OCI-LY3 (cell line): ENCODE data around the gene CDK19.

ENCODE experiments used
- H2AFZ ChIP-seq: fragments of 200-600, 300-600 bp; shearing (Covaris generic); 2 replicates; pipeline ENCODE4 v1.6.0; 2014; ENCODE audit warnings: antibody characterized with exemption, low read depth, low read length
- H3K27ac ChIP-seq: fragments of 200-600, 300-600 bp; sonication (generic); 2 replicates; pipeline ENCODE4 v1.5.1; 2014; ENCODE audit warnings: mild to moderate bottlenecking, low read length, moderate library complexity, mixed read lengths
- H3K27me3 ChIP-seq: fragments of 200-600, 300-600 bp; sonication (generic); 2 replicates; pipeline ENCODE4 v1.6.1; 2014; ENCODE audit warnings: low read depth, low read length, mixed read lengths
- H3K36me3 ChIP-seq: fragments of 200-600, 300-600 bp; sonication (generic); replicated peaks from 2 replicates; pipeline ENCODE3; 2014; ENCODE audit warnings: low read depth, low read length, mixed read lengths
- H3K4me1 ChIP-seq: fragments of 300-600, 200-600 bp; sonication (generic); 2 replicates; pipeline ENCODE4 v1.6.1; 2014; ENCODE audit warnings: low read length, mixed read lengths
- H3K4me2 ChIP-seq: fragments of 200-600, 300-600 bp; sonication (generic); 2 replicates; pipeline ENCODE4 v1.6.1; 2014; ENCODE audit warnings: low read length, mixed read lengths
- H3K4me3 ChIP-seq: fragments of 300-600, 200-600 bp; sonication (generic); 2 replicates; pipeline ENCODE4 v1.5.1; 2014; ENCODE audit warnings: antibody characterized with exemption, mild to moderate bottlenecking, low read length, moderate library complexity
- H3K79me2 ChIP-seq: fragments of 300-600, 200-600 bp; shearing (Covaris generic); 2 replicates; pipeline ENCODE4 v1.6.1; 2014; ENCODE audit warnings: mild to moderate bottlenecking, low read length, mixed read lengths
- H3K9ac ChIP-seq: fragments of 300-600, 200-600 bp; shearing (Covaris generic); 2 replicates; pipeline ENCODE4 v1.6.0; 2014; ENCODE audit warnings: mild to moderate bottlenecking, low read length, moderate library complexity
- H3K9me3 ChIP-seq: fragments of 200-600, 300-600 bp; shearing (Covaris generic); 2 replicates; pipeline ENCODE4 v1.6.1; 2014; ENCODE audit warnings: low read length, mixed read lengths; ENCODE audit not compliant: insufficient read depth
- H4K20me1 ChIP-seq: fragments of 200-600, 300-600 bp; sonication (generic); 2 replicates; pipeline ENCODE4 v1.6.1; 2016; ENCODE audit warnings: low read length, mixed read lengths; ENCODE audit not compliant: insufficient read depth
- EZH2phosphoT487 ChIP-seq: fragments of 200-600 bp; shearing (Covaris generic); IDR thresholded peaks from 2 replicates; pipeline ENCODE4 v1.6.1; 2018; ENCODE audit warnings: antibody characterized with exemption, mixed run types, low read depth
- TF ChIP-seq, protein P1 (sequence below): fragments of 200-600, 300-600 bp; sonication (generic); IDR thresholded peaks from 2 replicates; pipeline ENCODE4 v1.5.1; 2014; ENCODE audit warnings: antibody characterized with exemption, low read length, low read depth

The CDK19 gene

DNA sequence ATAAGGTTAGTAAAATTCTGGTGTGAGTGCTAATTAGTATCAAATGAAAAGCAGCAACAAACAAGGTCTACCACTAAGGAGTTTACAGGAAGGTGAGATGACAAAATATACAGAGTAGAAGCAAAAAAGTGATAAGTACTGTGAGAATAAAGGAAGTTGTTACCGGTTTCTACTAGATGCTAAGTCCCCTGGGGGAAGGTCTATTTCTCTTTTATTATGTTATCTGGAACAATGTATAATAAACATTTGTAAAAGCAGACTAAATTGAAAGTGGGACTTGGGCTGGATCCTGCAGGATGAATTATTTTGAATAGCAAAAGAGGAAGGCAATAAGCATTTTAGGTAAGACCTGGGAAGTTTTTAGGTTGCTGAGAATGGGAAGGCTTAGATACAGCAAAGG is 180.2 kb downstream of the CDK19 start:
- Histone ChIP-seq H3K4me1 (0 out of 2 replicates have a peak, but pooled peaks cover 5% of the 10 kb centered on the region), H3K27me3 (no peaks in the 10 kb centered on the region), H3K9ac (no peak overlapping the region), H4K20me1 (no peaks in the 10 kb centered on the region), H3K79me2 (no peaks in the 10 kb centered on the region), H2AFZ (no peak overlapping the region), H3K27ac (no peak overlapping the region), H3K4me2 (no peak overlapping the region), H3K36me3 (no peaks in the 10 kb centered on the region), H3K4me3 (no peak overlapping the region), H3K9me3 (no peaks in the 10 kb centered on the region)
- TF ChIP-seq EZH2phosphoT487, result no peak
- TF ChIP-seq, protein P1, sequence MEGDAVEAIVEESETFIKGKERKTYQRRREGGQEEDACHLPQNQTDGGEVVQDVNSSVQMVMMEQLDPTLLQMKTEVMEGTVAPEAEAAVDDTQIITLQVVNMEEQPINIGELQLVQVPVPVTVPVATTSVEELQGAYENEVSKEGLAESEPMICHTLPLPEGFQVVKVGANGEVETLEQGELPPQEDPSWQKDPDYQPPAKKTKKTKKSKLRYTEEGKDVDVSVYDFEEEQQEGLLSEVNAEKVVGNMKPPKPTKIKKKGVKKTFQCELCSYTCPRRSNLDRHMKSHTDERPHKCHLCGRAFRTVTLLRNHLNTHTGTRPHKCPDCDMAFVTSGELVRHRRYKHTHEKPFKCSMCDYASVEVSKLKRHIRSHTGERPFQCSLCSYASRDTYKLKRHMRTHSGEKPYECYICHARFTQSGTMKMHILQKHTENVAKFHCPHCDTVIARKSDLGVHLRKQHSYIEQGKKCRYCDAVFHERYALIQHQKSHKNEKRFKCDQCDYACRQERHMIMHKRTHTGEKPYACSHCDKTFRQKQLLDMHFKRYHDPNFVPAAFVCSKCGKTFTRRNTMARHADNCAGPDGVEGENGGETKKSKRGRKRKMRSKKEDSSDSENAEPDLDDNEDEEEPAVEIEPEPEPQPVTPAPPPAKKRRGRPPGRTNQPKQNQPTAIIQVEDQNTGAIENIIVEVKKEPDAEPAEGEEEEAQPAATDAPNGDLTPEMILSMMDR, result no peak

DNA sequence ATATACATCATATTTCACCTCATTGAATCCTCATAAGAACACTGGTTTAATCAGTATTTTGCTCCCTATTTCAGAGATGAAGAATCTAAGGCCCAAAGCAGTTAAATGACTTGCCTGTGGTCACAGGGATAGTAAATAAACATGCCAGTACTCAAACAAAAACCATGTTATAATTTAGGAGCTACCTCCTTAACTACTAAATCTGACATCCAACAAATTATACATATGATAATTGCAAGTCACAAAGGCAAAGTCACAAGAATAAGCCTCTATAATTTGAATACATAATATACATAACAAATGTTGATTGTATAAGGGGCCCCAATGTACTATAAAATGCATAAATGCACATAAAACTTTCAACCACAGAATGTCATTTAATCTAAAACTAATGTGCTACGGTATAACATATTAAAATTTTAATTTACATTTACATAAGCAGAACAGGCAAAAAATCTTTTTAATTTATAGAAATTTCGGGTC is 181.5 kb downstream of the CDK19 start:
- Histone ChIP-seq H3K4me1 (0 out of 2 replicates have a peak, but pooled peaks cover 5% of the 10 kb centered on the region), H3K27ac (no peak overlapping the region)
- no peak for TF ChIP-seq EZH2phosphoT487
- TF ChIP-seq, protein P1, result no peak

DNA sequence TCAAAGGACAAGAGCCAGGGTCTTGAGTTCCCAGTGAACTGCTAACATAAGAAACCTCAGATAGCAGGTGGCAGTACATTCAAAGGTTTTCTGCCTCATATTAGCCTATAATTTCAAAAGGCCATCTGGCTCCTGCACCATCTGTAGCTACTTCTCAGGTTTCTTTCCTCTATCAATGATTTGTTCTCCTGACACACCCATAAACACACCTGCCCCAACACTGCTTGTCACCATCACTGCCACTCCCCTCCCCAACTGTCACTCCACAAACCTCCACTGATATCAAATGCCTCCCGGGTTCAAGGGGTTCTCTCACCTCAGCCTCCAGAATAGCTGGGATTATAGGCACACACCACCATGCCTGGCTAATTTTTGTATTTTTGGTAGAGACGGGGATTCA is 186.1 kb downstream of the CDK19 start:
- H2AFZ ChIP-seq, result no peak overlapping the region
- H3K9me3 ChIP-seq, result no peaks in the 10 kb centered on the region
- H3K9ac ChIP-seq, result no peak overlapping the region
- H3K79me2 ChIP-seq, result no peaks in the 10 kb centered on the region
- H3K27me3 ChIP-seq, result no peaks in the 10 kb centered on the region
- no peak overlapping the region for H3K27ac ChIP-seq
- H3K4me1 ChIP-seq, result no peaks in the 10 kb centered on the region
- TF ChIP-seq, protein P1, result no peak
- no peak for TF ChIP-seq EZH2phosphoT487
- no peak overlapping the region for H3K4me2 ChIP-seq
- H4K20me1 ChIP-seq, result no peaks in the 10 kb centered on the region
- peaks cover 2% of the 10 kb centered on the region for H3K36me3 ChIP-seq
- no peak overlapping the region for H3K4me3 ChIP-seq

More for the DNA sequence above, 181.5 kb downstream of the CDK19 start:
- Histone ChIP-seq H3K9ac (no peak overlapping the region), H2AFZ (no peak overlapping the region), H4K20me1 (no peaks in the 10 kb centered on the region), H3K79me2 (no peaks in the 10 kb centered on the region), H3K27me3 (no peaks in the 10 kb centered on the region), H3K36me3 (no peaks in the 10 kb centered on the region), H3K4me2 (no peak overlapping the region), H3K4me3 (no peak overlapping the region), H3K9me3 (no peaks in the 10 kb centered on the region)

DNA sequence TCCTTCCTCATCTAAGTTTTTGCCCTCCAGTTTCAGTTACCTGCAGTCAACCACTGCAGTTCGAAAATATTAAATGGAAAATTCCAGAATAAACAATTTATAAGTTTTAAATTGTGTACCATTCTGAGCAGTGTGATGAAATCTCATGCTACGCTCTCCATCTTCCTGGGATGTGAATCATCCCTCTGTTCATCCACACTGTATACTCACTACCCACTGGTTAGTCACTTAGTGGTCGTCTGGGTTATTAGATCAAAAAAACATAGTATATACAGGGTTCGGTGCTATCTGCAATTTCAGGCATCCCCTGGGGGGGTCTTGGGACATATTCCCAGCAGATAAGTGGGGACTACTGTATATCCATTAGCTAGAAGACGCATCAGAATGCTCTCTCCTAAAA is 186.9 kb downstream of the CDK19 start:
- no peak overlapping the region for H3K4me2 ChIP-seq
- no peak overlapping the region for H3K9ac ChIP-seq
- peaks cover 2% of the 10 kb centered on the region for H3K36me3 ChIP-seq
- H3K4me3 ChIP-seq, result no peak overlapping the region
- no peak overlapping the region for H3K27ac ChIP-seq
- H4K20me1 ChIP-seq, result no peaks in the 10 kb centered on the region
- no peak for TF ChIP-seq EZH2phosphoT487
- TF ChIP-seq, protein P1, result no peak
- no peak overlapping the region for H2AFZ ChIP-seq
- no peaks in the 10 kb centered on the region for H3K79me2 ChIP-seq
- no peaks in the 10 kb centered on the region for H3K9me3 ChIP-seq
- no peaks in the 10 kb centered on the region for H3K27me3 ChIP-seq
- no peaks in the 10 kb centered on the region for H3K4me1 ChIP-seq
